Hematopoietic multipotent progenitor cell treated with erythropoietin and hydrocortisone succinate and interleukin-3 and kit ligand, for 17 days (in vitro differentiated cells): Measurements from ENCODE around the gene PITPNC1.
"Not testable (repeated sequence)": the region's sequence is repeated elsewhere in the genome, so short reads cannot be mapped to it uniquely, and the experiment has no call there.

Source experiments
- DNase-seq: peaks from one replicate; pipeline ENCODE4 v3.0.0-alpha.2; 2015; ENCODE audit warnings: low spot score

PITPNC1 gene

GRCh38 chr17:67376737-67377487 lies at the start of gene PITPNC1:
Gene PITPNC1 (plus strand): TSS chr17:67377281.
- no peak for DNase-seq

DNA sequence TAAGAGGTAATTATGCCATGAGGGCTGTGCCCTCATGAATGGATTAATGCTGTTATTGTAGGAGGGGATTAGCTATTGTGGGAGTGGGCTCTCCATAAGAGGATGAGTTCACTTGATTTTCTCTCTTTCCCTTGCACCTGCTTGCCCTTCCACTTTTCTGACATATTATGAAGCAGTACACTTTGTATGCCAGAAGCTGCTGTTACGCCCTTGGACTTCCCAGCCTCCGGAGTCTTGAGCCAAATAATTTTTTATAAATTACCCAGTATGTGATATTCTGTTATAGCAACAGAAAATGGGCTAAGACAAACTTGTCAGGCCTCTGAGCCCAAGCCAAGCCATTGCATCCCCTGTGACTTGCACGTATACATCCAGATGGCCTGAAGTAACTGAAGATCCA lies 49.1 kb upstream of the PITPNC1 start:
- no peak for DNase-seq

GRCh38 chr17:67331381-67332161 lies 45.5 kb upstream of the PITPNC1 start:
- DNase-seq = not testable (repeated sequence)

- not testable (repeated sequence) for DNase-seq
These were observed 44.9 kb upstream of the PITPNC1 start for GRCh38 chr17:67332162-67332508.

GRCh38 chr17:67335245-67335835 lies 41.7 kb upstream of the PITPNC1 start:
- DNase-seq = no peak

DNA sequence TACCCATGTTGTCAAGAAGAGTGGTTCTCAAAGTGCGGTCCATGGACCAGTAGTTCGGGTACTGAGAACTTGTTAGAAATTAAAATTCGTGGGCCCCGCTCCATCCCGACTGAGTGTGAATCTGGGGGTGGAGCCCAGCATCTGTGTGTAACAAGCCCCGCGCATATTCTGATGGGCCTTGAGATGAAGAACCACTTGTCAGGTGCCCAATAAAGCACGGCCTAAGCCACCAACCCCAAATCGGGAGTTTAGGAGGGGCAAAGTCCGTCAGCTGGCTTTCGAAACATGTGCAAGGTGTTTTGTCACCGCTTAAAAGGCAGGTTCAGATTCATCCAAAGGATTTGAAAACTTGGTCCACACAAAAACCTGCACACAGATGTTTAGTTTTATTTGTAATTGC lies 40.2 kb upstream of the PITPNC1 start:
- DNase-seq = no peak

DNA sequence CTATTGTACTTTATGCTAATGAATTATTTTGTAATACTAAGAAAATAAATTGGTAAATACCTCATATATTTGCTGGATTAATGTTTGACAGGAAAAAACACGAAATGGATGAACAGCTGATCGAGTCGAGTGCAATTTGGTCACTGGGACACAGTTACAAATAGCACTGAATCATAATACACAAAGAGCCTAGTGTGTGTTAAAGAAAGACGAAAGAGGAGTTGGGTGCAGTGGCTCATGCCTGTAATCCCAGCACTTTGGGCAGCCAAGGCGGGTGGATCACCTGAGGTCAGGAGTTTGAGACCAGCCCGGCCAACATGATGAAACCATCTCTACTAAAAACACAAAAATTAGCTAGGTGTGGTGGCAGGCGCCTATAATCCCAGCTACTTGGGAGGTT lies 38.7 kb upstream of the PITPNC1 start:
- not testable (repeated sequence) for DNase-seq

DNA sequence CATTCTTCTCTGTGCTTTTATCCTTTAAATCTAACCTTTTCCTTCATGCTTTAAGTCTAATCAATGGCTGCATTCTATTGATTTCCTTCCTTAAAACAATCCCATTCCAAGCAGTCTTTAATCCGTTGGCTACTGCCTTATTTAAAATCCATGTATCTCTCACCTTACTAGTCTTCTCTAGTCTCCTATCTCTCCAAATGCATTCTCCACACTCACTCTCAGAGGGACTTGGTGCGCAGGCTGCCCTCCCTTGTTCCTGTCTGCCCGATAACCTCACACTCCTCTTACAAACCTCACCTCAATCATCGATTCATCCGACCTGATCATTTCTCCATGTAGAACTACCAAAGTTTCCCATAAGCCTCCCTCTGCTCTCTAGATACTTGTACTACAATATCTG lies 33.8 kb upstream of the PITPNC1 start:
- no peak for DNase-seq

DNA sequence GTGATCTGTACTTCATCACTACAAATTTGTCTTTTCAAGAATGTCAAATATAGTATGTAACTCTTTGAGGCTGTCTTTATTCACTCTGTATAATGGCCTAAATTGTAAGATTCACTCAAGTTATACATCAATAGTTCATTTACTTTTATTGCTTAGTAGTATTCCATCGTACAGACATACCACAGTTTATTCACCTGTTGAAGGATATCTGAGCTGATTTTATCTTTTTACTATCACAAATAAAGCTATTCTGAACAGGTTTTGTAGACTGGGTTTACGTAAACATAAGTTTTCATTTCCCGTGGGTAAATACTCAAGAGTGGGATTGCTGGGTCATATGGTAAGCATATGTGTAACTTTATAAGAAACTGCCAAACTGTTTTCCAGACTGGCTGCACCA lies 29.3 kb upstream of the PITPNC1 start:
- DNase-seq = no peak

- no peak for DNase-seq
These were observed 27.7 kb upstream of the PITPNC1 start for GRCh38 chr17:67349420-67349819.

GRCh38 chr17:67353161-67353560 lies 23.9 kb upstream of the PITPNC1 start:
- DNase-seq = no peak

GRCh38 chr17:67353929-67354574 lies 23.0 kb upstream of the PITPNC1 start:
- no peak for DNase-seq

DNA sequence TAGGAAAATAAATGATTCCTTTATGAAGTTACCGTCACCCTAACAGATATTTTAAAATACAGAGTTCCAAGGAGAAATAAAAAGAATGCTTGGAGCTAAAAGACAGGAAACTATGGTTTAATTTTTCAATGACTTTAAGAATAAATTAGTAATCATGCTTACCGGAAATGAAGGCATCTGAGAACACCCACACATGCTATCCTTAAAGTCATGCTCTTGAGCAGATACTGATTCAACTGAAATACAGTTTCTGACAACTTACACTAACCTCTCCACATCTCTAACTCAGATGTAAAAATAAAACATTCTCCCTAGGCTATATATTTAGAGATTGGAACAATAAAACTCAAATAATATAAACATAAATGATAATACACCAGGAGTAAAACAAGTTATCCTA lies 18.5 kb upstream of the PITPNC1 start:
- no peak for DNase-seq

- DNase-seq = peak; percentile 25
These were observed 16.9 kb upstream of the PITPNC1 start for GRCh38 chr17:67359960-67360791.

DNA sequence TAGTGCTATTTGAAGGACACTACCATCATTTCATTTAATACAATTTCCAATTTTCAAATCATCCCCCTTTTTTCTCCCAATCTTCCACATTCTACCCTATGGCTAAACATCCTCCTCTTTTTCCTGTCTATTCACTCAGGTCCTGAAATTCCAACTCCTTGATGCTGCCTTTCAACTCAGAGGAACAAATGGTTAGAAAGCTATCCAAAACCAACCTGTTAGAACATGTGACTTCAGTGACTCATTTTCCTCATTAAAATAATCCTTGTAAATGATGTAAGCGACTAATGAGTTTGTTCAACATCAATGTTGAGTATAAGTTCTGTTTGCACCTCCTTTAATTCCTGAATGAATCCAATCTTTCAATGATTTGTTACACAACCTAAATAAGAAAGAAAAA lies 16.2 kb upstream of the PITPNC1 start:
- DNase-seq = no peak

DNA sequence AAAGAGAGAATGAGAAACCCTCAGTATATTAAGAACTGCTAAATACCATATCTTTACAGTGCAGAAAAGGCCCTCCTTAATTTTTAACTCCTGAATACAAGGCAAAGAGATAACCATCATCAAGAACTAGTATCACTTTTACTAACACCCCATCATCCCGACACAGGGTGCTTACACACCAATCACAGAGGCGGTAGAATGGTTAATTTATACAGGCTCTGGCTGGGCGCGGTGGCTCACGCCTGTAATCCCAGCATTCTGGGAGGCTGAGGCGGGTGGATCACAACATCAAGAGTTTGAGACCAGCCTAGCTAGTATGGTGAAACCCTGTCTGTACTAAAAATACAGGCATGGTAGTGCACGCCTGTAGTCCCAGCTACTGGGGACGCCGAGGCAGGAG lies 14.9 kb upstream of the PITPNC1 start:
- DNase-seq = no peak

GRCh38 chr17:67364847-67365737 lies 12.0 kb upstream of the PITPNC1 start:
- DNase-seq = no peak

DNA sequence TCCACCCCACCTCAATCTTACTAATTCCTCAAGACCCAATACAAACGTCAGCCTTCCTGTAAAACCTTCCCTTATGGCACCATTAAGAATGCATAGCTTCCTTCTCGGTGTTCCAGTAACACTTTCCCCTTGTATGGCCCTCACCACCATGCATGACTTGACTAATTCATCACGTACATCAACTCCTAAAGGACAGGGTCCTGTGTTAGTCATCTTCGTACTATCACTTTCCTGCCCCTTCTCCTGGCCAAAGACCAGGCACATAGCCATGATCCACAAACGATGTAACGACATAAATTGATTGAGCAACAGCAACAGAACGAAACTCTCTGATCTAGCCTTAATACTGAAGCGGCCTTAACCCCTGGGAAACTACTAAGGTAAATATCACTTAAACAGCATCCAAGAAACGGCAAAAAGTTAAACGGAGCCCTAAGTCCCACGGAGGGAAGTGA lies 11.3 kb upstream of the PITPNC1 start:
- DNase-seq = peak; percentile 67

- DNase-seq = peak; percentile 92
These were observed 10.6 kb upstream of the PITPNC1 start, which contains the start of gene PSMD12 for GRCh38 chr17:67366193-67367157. Gene PSMD12 (minus strand): TSS chr17:67366577. CDS start chr17:67366519, 58 bp downstream.
